GM18868 (cell line): Measurements from ENCODE around the gene CNTNAP2.

Source experiments
- ATAC-seq: cut with Tn5 transposase; IDR thresholded peaks from one replicate; pipeline ENCODE4 v1.9.1; 2021; ENCODE audit warnings: mild to moderate bottlenecking, moderate library complexity; ENCODE audit not compliant: unreplicated experiment

CNTNAP2 gene

GRCh38 chr7:146285418-146285817 is 168.8 kb downstream of the CNTNAP2 start:
- no peak for ATAC-seq

GRCh38 chr7:146290746-146291145 is 174.1 kb downstream of the CNTNAP2 start:
- ATAC-seq, result no peak

GRCh38 chr7:146291900-146292299 is 175.3 kb downstream of the CNTNAP2 start:
- ATAC-seq, result no peak

GRCh38 chr7:146296028-146296427 is 179.4 kb downstream of the CNTNAP2 start:
- no peak for ATAC-seq

- ATAC-seq, result no peak
Observed at GRCh38 chr7:146314962-146315361, 198.4 kb downstream of the CNTNAP2 start.

GRCh38 chr7:146319629-146320028 is 203.0 kb downstream of the CNTNAP2 start:
- no peak for ATAC-seq

GRCh38 chr7:146321301-146321700 is 204.7 kb downstream of the CNTNAP2 start:
- no peak for ATAC-seq

GRCh38 chr7:146331369-146331768 is 214.8 kb downstream of the CNTNAP2 start:
- ATAC-seq, result no peak

GRCh38 chr7:146345251-146345650 is 228.7 kb downstream of the CNTNAP2 start:
- no peak for ATAC-seq

- ATAC-seq, result no peak
Observed at GRCh38 chr7:146346096-146346495, 229.5 kb downstream of the CNTNAP2 start.

- no peak for ATAC-seq
Observed at GRCh38 chr7:146355216-146355615, 238.6 kb downstream of the CNTNAP2 start.

- ATAC-seq, result no peak
Observed at GRCh38 chr7:146359176-146359575, 242.6 kb downstream of the CNTNAP2 start.

GRCh38 chr7:146366938-146367337 is 250.3 kb downstream of the CNTNAP2 start:
- ATAC-seq, result no peak

- ATAC-seq, result no peak
Observed at GRCh38 chr7:146370171-146370570, 253.6 kb downstream of the CNTNAP2 start.

GRCh38 chr7:146375170-146375569 is 258.6 kb downstream of the CNTNAP2 start:
- no peak for ATAC-seq

- no peak for ATAC-seq
Observed at GRCh38 chr7:146378196-146378595, 261.6 kb downstream of the CNTNAP2 start.

GRCh38 chr7:146387140-146387539 is 270.5 kb downstream of the CNTNAP2 start:
- no peak for ATAC-seq

GRCh38 chr7:146388928-146389327 is 272.3 kb downstream of the CNTNAP2 start:
- no peak for ATAC-seq

- no peak for ATAC-seq
Observed at GRCh38 chr7:146393346-146393745, 276.7 kb downstream of the CNTNAP2 start.

- ATAC-seq, result no peak
Observed at GRCh38 chr7:146397141-146397540, 280.5 kb downstream of the CNTNAP2 start.

- ATAC-seq, result no peak
Observed at GRCh38 chr7:146401939-146402338, 285.3 kb downstream of the CNTNAP2 start.

- ATAC-seq, result no peak
Observed at GRCh38 chr7:146405737-146406136, 289.1 kb downstream of the CNTNAP2 start.

GRCh38 chr7:146411975-146412374 is 295.4 kb downstream of the CNTNAP2 start:
- no peak for ATAC-seq

GRCh38 chr7:146412781-146413180 is 296.2 kb downstream of the CNTNAP2 start:
- ATAC-seq, result no peak
